RWPE1 (cell line): ENCODE results near the gene BMPER.
"Not testable (repeated sequence)": the region's sequence is repeated elsewhere in the genome, so short reads cannot be mapped to it uniquely, and the experiment has no call there.

Experiments used
- CTCF ChIA-PET: fragments of 350-600 bp; sonication (Branson Sonifier 250); formaldehyde crosslinking; extraction: SDS; loops from one replicate; lab custom pipeline; 2021; lab: Yijun Ruan, JAX
- POLR2A ChIA-PET: fragments of 400-600 bp; formaldehyde crosslinking; extraction: SDS; loops from one replicate; lab custom pipeline; 2020; ENCODE audit warnings: antibody characterized with exemption; ENCODE audit not compliant: low non-redundant PET; lab: Yijun Ruan, JAX
- DNase-seq: peaks from one replicate; pipeline ENCODE4 v3.0.0; 2012; ENCODE audit warnings: low spot score
- H3K27ac ChIP-seq: fragments of 450-650 bp; 2 replicates; pipeline ENCODE4 v1.5.1; 2017
- TF ChIP-seq, protein P1 (sequence below): fragments of 450-650 bp; conservative IDR thresholded peaks from 2 replicates; pipeline ENCODE4 v1.5.1; 2017; ENCODE audit warnings: low read depth, mild to moderate bottlenecking

Gene BMPER

DNA sequence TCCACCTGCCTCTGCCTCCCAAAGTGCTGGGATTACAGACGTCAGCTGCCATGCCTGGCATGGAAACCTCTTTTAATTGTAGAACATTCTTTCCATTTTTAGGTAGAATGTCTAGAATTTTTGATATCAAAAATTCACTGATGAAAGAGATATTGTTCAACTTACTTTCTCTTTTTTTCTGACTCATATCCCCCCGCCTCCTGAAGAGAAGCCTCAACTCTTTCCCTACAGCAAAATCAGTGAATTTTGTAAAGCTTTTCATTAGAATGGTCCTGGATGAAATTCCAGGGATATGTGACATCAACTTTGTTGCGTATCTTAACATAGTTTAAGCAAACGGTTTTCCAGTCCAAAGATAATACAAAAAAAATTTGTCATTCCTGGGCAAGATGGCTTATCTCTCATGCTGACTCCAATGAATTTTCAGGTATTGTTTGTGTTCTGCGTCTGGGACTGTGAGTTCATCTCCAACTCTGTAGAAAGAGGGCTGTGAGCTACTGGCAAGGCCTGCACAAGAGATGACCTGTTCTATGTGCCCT is 256.8 kb downstream of the BMPER start:
- DNase-seq, result no peak
- ChIA-PET CTCF (interaction anchor here (0.7 kb wide), 1 partner anchor 36 kb away, joined by 3 read pairs; no protein-coding TSS in a partner anchor), POLR2A (no interaction called here)
- no peak overlapping the region for H3K27ac ChIP-seq
- TF ChIP-seq, protein P1, sequence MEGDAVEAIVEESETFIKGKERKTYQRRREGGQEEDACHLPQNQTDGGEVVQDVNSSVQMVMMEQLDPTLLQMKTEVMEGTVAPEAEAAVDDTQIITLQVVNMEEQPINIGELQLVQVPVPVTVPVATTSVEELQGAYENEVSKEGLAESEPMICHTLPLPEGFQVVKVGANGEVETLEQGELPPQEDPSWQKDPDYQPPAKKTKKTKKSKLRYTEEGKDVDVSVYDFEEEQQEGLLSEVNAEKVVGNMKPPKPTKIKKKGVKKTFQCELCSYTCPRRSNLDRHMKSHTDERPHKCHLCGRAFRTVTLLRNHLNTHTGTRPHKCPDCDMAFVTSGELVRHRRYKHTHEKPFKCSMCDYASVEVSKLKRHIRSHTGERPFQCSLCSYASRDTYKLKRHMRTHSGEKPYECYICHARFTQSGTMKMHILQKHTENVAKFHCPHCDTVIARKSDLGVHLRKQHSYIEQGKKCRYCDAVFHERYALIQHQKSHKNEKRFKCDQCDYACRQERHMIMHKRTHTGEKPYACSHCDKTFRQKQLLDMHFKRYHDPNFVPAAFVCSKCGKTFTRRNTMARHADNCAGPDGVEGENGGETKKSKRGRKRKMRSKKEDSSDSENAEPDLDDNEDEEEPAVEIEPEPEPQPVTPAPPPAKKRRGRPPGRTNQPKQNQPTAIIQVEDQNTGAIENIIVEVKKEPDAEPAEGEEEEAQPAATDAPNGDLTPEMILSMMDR, result no peak

DNA sequence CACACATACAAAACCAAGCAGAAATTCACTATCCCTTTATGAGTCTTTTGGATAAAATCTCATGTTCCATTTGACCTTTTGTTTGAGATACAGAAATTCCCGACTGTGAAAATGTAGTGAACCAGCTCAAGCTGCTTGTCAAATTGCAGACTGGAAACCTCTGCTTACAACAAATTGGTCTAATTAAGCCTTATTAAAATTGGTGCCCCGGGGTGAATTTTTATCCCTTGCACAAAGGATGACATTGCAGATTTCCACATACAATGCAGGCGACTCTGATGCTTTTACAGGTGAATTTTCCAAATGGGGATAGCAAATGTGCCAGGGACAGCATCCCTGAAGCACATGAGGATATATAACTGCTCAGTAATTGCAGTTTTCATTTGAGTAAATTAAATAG is 257.3 kb downstream of the BMPER start:
- no peak overlapping the region for H3K27ac ChIP-seq
- DNase-seq, result no peak
- TF ChIP-seq, protein P1, result no peak
- CTCF ChIA-PET, result interaction anchor here (0.7 kb wide), 1 partner anchor 36 kb away, joined by 3 read pairs; no protein-coding TSS in a partner anchor
- POLR2A ChIA-PET, result no interaction called here

GRCh38 chr7:34163956-34164355 is 258.6 kb downstream of the BMPER start:
- TF ChIP-seq, protein P1, result no peak
- H3K27ac ChIP-seq, result no peak overlapping the region
- ChIA-PET POLR2A (no interaction called here), CTCF (interaction anchor here (0.6 kb wide), 1 partner anchor 660 kb away, joined by 3 read pairs; no protein-coding TSS in a partner anchor)
- no peak for DNase-seq

- ChIA-PET POLR2A (no interaction called here), CTCF (interaction anchor here (1.4 kb wide), 1 partner anchor 155 kb away, joined by 4 read pairs; no protein-coding TSS in a partner anchor)
- TF ChIP-seq, protein P1, result no peak
- H3K27ac ChIP-seq, result no peak overlapping the region
- DNase-seq, result no peak
These were observed 260.1 kb downstream of the BMPER start for GRCh38 chr7:34165466-34165865.

DNA sequence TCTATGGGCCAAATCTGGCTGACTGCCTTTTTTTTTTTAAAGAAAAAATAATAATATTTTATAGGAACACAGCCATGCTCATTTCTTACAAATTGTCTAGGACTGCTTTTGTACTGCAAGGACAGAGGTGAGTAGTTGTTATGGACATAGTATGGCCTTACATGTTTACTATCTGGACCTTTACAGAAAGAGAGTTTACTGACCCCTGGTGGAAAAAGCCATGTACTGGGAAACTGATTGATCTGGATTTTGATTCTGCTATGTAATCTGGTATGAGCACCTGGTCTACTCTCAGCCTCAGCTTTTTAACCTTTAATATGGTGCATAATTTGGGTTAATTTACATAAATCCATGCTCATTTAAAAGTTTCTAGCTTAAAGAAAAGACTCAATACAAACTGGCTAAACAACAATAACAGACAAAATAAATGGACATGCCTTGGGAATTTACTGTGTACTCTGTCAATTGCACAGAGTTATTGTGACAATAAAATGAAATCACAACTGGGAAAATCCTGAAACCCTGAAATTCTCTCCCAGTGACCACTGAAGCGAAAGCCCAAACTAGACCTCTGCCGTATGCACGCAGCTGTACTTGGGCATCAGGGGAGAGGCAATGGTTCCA is 260.7 kb downstream of the BMPER start:
- no peak for DNase-seq
- TF ChIP-seq, protein P1, result peak; percentile 36
- no peak overlapping the region for H3K27ac ChIP-seq
- ChIA-PET CTCF (interaction anchor here (1.4 kb wide), 1 partner anchor 155 kb away, joined by 4 read pairs; no protein-coding TSS in a partner anchor), POLR2A (no interaction called here)

DNA sequence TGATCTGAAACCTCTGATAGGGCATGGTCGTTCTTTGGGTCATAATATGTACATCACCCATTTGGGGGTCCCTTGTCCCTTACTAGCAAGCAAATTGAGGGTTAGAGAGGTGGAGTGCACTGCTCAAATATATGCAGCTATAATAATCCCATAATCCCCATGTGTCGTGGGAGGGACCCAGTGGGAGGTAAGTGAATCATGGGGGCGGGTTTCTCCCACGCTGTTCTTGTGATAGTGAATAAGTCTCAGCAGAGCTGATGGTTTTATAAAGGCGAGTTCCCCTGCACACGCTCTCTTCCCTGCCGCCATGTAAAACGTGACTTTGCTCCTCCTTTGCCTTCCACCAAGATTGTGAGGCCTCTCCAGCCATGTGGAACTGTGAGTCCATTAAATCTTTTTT is 262.7 kb downstream of the BMPER start:
- TF ChIP-seq, protein P1, result no peak
- CTCF ChIA-PET, result interaction anchor here (1.1 kb wide), 1 partner anchor 19 kb away, joined by 3 read pairs; no protein-coding TSS in a partner anchor
- DNase-seq, result no peak
- H3K27ac ChIP-seq, result no peak overlapping the region
- POLR2A ChIA-PET, result no interaction called here

DNA sequence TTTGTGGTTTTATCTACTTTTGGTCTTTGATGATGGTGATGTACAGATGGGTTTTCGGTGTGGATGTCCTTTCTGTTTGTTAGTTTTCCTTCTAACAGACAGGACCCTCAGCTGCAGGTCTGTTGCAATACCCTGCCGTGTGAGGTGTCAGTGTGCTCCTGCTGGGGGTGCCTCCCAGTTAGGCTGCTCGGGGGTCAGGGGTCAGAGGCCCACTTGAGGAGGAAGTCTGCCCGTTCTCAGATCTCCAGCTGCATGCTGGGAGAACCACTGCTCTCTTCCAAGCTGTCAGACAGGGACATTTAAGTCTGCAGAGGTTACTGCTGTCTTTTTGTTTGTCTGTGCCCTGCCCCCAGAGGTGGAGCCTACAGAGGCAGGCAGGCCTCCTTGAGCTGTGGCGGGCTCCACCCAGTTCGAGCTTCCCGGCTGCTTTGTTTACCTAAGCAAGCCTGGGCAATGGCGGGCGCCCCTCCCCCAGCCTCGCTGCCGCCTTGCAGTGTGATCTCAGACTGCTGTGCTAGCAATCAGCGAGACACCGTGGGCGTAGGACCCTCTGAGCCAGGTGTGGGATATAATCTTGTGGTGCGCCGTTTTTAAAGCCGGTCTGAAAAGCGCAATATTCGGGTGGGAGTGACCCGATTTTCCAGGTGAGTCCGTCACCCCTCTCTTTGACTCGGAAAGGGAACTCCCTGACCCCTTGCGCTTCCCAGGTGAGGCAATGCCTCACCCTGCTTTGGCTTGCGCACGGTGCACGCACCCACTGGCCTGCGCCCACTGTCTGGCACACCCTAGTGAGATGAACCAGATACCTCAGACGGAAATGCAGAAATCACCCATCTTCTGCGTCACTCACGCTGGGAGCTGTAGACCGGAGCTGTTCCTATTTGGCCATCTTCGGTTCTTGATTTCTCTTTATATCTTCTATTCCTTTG is 269.6 kb downstream of the BMPER start:
- CTCF ChIA-PET, result interaction anchor here (1.1 kb wide), 1 partner anchor 242 kb away, joined by 3 read pairs; no protein-coding TSS in a partner anchor
- DNase-seq, H3K27ac ChIP-seq, POLR2A ChIA-PET: not testable (repeated sequence)
